GM18520 (cell line): Measurements from ENCODE around the gene C3orf22.

ENCODE experiments used
- ATAC-seq: cut with Tn5 transposase; IDR thresholded peaks from one replicate; pipeline ENCODE4 v1.9.1; 2021; ENCODE audit not compliant: unreplicated experiment

C3orf22 gene

DNA sequence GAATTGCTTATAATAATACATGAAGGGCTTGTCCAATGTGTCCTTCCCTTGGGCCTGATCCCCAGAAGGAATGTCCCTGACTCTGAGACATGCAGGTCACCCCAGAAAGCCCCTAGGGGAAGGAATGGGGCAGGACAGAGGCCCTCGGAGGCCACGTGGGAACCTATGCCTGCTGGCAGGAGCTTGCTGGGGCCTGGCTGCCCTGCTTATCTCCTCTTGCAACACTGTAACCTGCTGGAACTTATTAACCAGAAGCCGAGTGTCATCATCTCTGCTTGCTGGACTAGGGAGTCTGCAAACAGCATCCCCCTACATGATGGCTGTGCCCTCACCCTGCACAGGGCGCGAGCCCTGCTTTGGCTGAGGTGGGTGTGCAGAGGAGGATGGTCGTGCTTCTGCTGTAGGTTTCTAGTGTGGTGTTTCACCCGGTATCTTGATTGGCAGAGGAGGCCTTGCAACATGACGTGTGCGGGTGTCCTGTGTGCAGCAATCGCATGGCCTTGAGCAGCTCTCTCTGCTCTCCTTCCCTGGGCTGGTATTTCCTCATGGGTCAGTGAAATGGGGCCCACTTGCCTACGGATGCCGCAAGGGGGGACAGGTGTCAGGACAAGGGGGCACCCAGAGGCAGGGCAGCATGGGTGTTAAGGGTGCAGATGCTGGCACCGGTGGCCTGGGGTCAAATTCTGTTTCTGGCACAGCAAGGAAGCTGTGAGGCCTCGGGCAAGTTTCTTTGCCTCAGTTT lies 29.8 kb downstream of the C3orf22 start:
- ATAC-seq: no peak

DNA sequence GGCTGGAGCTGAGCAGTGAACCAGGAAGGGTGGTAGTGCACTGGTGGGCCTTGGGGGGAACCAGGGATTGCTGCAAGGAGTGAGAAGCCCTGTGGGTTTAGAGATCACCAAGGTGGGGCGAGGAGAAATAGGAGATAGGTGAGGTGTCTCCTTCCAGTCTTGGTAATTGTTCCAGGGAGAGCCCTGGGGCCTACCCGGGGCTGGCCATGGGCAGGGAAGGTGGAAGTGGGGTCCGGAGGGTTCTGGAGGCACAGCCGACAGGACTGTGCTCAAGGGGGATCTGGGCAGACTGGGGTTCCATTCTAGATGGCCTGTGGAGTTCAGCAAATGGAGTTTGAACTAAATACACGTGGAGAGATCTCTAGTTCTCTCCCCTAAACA lies 30.3 kb downstream of the C3orf22 start:
- no peak for ATAC-seq

DNA sequence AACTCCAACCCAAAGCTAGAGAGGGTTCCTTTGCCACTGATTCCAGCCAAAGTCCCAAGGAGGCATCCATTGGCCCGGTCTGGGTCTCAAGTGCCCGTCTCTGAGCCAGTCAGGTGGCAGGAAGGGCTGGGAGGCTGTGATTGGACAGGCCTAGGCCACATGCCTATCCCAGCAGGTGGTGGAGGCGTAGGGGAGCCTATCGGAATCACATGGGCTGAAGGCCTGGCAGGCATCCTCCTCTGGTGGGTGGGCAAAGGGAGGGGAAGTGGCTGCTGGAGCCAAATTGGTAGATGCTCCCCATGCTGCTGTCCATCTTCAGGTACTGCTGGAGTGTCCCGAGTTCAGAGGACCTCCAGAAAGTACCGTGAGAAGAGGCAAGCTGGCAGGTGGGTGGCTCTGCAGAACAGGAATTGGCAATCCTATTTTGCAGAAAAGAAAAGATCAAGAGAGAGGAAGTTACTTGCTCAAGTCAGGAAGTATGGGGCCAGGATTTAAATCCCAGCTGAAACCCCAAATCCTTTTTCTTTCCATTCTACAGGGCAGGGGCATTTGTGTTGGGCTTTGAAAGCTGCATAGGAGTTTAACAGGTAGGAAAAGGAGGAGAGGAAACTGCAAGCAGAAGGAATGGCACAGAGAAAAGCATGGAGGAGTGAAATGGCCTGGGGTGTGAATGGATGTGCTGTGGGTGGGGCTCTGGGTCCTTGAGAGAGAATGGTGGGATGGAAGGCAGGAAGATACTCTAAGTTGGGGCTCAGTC lies 31.1 kb downstream of the C3orf22 start:
- ATAC-seq: no peak

DNA sequence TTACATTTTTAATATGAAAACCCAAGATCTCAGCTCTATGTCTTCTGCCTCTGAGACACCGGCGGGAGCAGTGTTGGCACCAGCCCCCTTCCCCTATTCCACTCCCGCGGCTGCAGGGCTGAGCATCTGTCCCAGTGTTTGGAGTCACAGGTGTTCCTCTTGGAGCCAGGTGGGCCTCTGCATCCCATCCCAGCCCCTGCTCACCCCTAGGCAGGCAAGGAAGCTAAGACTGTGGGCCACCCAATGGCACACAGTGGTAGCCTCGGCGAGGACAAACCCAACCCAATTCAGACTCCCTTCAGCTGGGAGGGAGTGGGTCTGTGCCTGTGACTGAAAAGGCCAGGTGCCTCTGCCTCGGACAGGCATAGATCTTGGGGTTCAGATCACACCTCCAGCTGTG lies 31.7 kb downstream of the C3orf22 start:
- no peak for ATAC-seq

DNA sequence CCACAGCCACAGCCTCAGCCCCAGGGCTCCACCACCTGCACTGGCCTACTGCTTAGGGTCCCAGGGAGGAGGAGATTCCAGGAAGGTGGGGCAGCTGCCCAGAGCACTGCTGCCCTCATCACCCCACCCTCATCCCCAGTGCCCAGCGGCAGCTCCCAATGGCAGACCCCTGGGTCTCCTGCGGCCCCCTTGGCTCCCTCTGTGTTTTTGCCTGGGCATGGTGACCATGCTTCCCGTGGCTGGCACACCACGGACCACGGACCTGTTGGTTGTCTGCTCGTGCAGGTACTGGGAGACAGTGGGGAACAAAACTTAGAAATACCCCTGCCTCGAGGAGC lies 32.1 kb downstream of the C3orf22 start:
- no peak for ATAC-seq

DNA sequence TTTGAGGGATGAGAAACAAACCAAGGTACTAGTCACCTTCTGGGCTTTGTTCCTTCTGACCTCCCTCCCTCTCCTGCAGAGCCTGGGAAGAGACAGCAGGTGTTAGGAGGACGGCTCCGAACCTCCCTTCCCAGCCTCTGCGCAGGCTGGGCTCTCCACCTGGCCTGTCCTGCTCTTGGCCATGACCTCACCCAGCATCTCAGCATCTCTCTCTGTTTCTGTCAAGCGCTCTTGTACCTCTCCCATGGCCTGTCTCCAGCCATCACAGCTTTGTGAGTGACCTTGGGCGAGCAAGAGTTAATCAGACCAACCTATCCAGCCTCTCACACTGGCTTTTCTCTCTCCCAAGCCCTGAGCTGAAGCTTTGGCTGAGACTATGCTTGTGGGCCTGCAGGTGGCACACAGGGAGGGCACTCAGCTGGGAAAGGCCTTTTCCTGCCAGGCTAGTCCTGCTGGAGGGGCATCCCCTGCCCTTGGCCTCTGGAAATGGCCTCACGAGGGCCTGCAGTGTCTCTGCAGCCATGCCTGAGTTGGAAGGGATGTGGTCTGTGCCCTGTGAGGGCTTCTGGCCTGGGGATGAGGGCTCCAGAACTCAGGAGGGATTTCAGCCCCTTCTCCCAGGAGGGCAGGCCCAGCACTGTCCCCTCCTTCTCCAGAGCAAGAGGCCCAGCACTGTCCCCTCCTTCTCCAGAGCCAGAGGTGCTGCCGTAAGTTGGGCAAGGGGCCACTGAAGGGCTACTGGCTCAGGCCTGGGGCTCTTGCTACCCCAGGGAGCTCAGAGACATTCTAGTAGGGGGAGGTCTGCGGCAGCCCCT lies 32.7 kb downstream of the C3orf22 start:
- ATAC-seq: no peak

DNA sequence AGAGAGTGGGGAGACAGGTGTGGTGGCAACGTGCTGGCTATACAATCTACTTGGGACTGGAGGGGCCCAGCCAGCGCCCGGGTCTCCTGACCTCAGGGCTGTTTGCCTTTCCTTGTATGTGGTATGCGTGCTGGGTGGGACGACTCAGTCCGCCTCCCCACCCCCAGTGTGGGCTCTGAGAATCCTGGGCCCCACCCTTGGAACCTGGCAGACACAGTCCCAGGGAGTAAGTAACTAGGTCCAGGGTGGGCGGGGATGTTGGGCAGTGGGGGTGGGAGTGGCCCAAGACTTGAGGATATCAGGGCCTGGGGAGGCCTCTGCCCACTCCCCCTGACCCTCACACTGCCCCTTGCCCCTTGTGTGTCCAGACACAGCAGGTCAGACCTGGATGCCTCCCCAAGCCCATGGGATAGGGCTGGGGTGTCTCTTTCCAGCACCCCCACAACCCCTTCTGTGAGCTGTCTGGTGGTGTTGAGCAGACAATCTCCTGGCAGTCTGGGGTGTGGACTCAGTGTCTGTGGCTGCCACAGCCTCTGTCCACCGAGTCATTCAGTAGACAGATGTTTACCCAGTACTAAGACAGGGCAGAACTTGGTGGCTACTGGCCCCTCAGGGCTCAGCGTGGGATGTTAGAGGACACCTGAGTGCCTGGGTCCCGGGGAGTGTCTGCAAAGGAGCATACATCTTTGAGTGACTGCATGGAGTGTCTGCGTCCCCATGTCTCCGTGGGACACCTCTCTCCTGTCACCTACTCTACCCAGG lies 33.5 kb downstream of the C3orf22 start:
- no peak for ATAC-seq

DNA sequence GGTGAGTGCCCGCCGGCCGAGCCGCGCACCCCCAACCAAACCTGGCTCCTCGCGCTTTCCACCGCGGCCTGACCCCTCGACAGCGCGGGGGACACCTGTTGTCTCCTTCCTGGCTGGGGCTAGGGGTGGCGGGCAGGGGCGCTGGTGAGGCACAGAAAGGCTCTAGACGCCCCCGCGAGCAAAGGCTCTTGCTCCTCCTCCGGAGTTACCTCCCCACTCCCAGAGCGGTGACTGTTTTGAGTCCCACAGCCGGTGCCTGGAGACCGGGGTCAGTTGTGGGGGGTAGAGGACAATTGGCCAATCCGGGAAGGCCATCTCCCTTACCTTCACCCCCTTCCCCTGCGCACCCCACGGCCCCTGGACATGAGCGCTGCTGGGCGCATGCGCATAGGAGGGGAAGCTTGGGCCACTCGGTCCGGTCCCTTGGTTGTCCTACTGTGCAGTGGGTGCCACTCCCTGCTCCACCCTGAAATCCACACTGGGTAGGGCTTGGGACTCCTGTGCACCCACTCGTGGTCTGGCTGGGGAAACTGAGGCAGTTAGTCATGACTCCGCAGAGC lies 34.2 kb downstream of the C3orf22 start:
- ATAC-seq: no peak

DNA sequence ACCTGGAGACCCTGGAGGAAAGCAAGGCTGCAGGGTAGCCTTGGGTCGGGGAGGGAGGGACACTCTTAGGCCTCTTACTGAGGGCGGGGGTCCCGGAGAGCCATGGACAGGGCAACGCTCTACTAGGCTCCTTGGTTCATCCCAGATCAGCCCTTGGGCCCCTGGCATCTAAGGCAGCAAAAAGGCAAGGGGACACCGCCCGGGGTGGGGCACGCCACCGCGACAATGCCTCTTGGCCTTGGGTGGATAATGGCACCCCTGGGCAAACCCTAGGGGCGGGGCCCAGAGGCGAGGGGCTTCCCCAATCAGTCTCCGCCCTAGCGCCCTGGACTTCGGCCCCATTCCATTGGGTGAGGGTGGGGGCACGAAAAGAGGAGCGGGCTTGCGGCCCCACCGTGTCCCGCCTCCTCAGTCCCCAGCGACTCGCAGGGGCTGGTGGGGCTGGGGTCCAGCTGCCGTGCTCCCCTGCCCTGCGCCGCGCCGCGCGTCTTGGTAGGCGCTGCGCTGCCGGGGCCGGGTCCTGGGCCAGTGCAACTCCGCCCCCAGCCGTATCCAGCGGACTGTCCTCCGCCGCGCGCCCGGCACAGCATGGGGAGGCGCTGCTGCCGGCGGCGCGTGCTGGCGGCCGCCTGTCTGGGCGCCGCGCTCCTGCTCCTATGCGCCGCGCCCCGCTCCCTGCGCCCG lies 34.8 kb downstream of the C3orf22 start, which contains the start of gene CHST13:
Gene CHST13, plus strand, starts transcription at position 411 of the 684 bp plus-strand sequence. Its CDS starts 178 bp downstream, at position 589.
- ATAC-seq: no peak

DNA sequence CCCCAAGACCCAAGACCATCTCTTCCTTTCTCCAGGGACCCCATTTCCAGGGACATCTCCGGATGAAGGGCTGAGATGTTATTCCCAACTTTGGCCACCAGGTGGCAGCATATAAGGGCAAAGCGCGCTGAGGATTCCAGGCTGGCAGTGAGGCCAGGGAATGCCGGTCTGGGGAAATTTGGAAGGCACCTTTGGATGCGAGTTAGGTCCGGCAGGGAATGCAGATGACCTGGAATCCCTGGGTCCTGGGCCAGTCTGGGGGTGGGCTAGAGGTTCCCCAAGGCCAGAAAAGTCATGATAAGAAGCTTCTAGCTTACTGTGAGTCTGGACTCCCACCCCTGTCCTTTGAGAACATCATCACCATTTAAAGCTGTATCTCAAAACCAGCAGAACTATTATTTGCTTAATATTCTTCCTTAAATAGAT lies 36.4 kb downstream of the C3orf22 start:
- no peak for ATAC-seq

DNA sequence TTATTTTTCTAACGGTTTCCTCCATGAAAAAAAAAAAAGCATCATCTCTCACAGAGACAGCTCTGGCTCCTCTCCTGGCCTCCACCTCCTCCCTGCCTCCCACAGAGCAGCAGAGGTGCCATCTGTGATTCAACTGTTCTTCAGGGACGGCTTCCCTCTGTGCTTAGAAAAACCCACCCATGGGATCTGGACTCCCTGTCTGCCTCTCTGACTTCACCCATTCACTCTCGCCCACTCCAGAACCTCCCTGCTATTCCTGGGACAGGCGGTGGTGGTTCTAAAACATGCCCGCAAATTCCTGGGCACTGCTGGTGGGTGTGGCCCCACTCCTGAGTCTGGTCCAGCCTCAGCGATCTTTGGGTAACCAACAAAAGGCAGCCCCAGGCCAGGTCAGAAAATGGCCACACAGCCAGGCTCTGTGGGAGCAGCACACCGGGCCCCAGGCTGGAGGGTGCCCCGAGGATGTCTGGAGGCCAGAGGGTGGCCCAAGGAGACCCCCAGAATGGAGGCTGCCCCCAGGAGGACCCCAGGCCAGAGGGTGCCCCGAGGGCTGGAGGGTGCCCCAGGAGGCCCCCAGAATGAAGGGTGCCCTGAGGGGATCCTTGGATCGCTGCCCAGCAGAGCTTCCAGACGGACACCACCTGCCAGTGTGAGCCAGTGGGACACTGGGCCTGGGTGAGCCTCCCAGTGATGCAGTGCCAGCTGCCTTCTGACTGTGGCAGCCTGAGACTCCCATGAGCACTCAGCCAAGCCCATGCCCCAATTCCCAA lies 37.4 kb downstream of the C3orf22 start:
- no peak for ATAC-seq

DNA sequence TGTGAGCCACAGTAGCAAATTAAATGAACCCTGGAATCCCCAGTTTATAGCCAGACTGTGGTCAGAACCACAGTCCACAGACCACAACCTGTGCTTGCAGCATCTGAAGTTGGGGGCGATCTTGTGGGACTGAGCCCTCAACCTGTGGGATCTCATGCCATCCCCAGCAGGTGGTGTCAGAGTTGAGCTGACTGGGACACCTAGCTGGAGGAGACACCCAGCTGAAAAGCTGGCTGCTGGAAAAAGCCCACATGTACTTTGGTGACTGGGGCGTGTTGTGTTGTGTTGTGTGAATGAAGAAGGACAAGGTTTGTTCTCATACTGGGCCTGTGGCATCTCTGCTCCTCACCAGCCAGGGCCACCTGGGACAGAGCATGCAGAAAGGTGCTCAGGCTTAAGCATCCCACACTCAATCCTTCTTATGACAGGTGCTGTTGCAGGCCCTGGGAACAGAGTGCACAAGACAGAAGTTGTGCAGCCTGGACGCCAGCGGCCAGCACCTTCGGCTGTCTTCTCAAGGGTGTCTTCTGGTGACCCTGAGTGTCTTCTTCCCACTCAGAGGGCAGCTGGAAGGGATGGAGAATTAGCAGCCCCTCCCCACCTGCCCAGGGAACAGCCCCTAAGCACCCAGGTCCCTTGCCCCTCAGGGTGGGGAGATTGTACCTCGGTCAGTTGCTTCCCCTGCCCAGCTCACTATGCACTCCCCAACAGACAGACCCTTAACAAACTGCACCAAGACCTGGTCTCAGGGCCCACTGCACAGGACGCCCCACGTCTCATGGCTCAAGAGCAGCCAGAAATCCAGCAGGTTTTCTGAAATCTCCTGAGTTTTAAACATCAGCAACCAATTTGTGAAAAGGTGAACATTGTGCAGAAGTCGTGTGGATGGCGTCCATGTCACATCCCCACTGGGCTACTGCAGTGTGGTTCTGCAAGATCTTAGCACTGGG lies 39.0 kb downstream of the C3orf22 start:
- no peak for ATAC-seq

DNA sequence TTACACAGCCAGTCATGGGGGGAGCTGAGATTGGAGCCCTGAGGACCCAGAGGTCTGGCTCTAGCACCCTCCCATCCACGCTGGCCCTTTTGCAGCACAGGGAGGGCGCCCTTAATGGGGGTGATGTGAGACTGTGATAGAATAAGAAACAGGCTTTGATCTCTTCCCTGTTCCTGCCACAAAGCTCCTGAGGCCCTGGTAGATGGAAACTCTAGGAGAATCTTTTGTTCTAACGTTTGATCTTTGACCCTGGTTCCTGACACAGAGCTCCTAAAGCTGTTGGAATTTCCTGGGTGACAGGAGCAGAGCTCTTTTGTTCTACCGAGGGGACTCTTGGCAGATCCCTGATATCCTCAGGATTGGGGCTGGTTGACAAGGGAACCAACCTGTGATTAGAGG lies 40.0 kb downstream of the C3orf22 start:
- no peak for ATAC-seq

DNA sequence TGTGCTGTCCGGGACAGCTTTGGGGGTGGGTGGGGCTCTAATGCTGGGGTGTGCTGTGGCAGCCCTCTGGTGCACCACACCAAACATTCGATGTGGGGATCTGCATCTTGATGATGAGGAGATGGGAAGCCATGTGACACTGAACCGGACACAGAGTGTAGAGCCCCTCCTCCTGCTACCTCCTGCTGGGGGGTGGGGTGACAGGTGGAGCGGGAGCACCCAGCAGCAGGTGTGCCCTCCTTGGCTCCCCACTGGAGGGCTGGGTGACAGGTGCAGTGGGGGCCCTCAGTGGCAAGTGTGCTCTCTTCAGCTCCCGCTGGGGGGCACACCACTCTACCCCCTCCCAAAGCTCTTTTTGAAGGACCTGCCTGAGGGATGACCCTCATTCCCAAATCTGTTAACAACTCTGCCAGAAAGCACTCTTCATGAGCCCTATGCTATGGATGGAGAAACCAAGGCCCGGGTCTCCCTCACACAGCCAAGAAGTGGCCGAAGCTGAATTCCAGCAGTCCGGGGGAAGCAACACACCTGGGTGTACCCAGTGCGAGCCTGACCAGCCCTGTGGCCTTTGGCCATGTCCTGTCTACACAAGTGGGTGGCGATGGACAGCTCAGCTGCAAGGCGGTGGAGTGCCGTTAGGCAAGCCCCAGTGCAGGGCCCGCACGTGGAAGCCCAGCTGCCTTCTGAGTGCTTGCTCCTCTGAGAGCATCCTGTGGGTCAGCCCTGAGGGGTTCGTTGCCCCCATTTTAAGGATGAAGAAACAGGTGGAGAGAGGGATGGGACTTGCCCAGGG lies 40.5 kb downstream of the C3orf22 start:
- ATAC-seq: no peak

DNA sequence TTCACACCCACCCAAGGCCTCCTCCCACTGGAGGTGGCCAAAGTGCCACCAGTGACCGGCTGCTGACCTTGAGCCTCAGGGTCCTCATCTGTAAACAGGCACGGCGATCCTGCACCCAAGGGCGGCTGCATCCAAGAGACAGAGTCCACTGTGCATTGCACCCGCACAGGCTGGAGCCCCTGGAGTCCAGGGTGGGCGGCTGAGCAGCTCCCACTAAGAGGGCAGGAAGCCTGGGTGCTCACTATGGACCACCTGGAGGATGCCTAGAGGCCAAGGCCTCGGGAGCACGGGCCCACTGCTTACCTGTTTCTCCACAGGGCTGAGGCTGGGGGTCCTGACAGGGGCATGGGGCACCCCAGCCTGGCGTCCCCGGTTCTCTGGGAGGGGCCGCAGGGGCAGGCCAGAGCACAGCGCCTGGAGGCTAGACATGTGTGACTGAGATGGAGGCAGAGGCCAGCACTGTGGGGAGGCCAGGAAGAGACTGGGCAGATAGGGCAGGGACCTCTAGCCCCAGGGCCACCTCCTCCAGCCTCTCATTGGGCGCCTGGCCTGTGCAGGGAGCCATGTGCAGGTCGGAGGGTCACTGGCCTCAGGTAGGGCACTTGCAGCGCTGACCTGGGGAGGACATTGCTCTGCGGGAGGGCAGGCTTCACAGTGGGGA lies 41.3 kb downstream of the C3orf22 start, which contains the start of gene UROC1:
Gene UROC1, minus strand, starts transcription at position 483 of the 661 bp plus-strand sequence. Its CDS starts 54 bp downstream, at position 429.
- ATAC-seq: no peak

DNA sequence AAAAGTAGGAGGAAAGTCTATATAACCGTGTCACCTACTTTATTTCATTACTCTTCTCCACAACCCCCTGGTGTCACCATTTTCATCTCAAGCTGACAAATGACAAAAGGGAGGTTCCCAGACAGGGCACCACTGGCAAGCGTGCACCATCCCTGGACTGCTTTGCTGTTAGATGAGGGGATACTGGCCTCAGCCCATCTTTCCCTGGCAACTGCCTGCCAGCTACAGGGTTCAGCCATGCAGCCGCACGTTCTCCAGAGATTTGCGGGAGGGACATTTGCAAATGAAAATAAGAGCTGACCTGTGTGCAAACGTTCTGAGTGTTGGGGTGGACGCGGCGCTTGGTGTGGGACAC lies 41.8 kb downstream of the C3orf22 start:
- no peak for ATAC-seq
